GM18519 (cell line): ENCODE measurements around the gene IL4I1.

Source experiments
- ATAC-seq: cut with Tn5 transposase; IDR thresholded peaks from one replicate; pipeline ENCODE4 v1.9.1; 2021; ENCODE audit warnings: mild to moderate bottlenecking, moderate library complexity; ENCODE audit not compliant: unreplicated experiment, low FRiP score

The IL4I1 gene

DNA sequence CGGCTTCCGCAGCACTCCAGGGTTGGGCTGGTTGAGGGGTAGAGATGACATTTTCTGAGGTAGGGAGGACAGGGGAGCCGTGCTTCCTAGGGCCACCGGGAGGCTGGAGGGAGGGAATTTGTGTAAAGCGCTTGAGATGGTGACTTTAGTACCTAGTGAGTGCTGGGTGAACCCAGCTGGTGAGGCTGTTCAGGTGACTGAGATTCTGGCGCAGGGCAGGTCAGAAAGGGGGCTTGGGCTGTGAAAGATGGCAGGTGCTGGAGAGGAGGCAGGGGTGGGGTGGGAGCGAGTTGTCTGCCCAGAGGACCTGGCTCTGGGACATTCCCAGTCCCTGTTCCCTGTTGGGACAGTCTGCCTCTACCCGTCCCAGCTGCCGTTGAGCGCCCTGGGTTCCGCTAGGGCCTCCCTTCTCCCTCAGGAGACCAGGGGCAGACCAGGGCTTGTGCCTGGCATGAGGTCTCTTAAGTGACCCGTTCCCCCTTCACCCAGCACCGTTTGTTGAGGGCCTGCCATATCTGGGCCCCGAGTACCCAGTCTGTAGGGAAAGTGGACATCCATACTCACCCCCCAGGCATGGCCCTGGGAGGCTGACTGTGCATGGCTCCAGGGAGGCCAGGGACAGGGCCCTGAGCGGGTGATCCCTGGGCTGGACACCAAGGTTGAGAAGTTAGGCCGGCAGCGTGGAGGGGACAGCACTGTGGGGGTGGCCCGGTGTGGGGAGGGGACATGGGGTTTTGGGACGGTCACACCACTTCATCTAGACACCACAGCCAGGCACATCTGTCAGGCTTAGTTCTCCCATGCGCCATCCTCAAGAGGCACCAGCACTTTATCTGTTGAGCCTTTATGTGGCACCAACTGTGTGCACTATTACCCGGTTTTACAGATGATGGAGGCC lies 40.8 kb downstream of the IL4I1 start:
- no peak for ATAC-seq

DNA sequence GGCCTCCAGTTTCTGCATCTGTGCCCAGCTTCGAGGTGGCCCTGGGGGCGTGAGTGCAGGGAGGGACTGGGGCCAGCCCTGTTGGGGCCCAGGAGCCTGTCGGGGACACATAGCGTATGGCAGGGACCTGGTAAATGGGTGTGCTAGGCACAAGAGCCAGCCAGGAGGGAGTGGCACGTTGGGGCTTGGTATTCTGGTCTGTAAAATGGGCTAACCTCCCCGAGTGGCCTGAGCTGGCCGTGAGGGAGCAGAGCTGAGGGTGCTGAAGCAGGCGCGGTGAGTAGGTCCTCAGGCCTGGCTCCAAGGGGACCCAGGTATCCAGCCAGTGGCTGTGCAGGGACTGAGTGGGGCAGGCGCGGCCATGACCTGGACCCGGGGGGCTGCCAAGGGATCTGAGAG lies 41.4 kb downstream of the IL4I1 start:
- no peak for ATAC-seq

DNA sequence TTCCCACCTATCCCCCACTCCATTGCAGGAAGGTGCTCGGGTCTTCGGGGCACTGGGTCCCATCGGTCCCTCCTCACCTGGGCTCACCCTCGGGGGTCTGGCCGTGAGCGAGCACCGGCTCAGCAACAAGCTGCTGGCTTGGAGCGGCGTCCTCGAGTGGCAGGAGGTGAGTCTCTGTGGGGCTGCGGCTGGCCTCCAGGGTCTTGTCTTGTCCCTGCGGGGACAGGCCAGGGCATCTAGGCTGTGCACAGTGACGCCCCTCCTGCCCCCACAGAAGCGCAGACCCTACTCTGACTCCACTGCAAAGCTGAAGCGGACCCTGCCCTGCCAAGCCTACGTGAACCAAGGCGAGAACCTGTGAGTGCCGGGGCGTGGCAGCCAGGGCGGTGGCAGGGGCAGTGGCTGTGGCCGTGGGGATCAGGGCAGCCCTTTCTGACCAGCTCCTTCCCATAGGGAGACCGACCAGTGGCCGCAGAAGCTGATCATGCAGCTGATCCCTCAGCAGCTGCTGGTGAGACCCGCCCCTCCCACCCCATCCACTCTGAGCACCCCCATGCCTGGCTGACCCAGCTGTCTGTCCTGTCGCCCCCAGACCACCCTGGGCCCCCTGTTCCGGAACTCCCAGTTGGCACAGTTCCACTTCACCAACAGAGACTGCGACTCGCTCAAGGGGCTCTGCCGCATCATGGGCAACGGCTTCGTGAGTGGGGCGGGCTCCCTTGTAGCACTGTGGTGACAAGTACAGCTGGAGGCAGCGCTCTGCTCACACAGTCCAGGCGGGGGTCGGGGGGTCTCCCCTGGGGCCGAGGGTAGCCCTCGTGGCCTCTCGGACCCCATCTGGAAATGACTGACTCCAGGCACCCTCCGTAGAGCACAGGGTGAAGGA lies 42.1 kb downstream of the IL4I1 start:
- ATAC-seq: no peak

DNA sequence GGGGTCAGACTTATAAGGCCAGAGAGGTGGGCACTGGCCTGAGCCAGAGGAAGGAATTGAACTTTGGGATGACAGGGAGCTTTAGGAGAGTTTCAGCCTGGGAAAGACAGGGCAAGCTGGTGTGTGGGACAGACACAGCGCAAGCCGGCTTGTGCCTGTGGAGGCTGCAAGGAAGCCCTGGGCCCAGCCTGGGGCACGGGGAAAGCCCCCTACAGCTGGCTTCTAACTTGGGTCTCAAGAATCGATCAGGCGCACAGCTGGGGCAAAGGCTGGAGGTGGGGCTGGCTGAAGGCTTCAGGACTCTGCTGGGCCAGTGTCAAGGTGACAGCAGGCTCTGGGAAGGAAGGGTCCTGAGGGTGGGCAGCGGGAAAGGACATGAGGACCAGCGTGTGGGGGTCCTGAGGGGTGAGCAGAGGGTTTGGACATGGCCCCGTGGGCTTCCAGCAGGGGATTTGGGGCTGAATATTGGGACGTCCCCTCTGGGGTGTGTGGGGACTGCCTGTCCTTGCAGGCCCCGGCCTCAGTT lies 42.8 kb downstream of the IL4I1 start:
- ATAC-seq: no peak

DNA sequence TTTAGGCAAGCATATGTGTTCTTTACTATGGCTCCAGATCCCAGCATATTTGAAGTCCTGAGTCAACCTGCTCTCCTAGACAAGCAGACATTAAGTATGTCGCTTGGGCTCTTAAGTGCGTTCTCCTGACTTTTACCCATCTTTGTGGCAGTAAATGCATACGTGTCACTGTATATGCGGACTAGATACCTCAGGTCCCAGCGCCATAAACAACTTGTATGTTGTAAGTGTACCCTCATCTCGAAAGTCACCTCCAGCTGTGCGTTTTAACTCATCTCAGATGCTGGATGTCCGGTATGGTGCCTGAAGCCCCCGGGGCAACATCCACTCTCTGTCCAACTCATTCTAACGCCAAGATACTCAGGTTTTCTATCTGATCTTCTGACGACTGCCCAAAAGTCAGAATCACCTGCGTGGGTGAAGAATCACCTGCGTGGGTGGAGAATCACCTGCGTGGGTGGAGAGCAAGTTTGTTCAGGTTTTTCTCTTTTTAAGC lies 44.0 kb downstream of the IL4I1 start:
- ATAC-seq: no peak

DNA sequence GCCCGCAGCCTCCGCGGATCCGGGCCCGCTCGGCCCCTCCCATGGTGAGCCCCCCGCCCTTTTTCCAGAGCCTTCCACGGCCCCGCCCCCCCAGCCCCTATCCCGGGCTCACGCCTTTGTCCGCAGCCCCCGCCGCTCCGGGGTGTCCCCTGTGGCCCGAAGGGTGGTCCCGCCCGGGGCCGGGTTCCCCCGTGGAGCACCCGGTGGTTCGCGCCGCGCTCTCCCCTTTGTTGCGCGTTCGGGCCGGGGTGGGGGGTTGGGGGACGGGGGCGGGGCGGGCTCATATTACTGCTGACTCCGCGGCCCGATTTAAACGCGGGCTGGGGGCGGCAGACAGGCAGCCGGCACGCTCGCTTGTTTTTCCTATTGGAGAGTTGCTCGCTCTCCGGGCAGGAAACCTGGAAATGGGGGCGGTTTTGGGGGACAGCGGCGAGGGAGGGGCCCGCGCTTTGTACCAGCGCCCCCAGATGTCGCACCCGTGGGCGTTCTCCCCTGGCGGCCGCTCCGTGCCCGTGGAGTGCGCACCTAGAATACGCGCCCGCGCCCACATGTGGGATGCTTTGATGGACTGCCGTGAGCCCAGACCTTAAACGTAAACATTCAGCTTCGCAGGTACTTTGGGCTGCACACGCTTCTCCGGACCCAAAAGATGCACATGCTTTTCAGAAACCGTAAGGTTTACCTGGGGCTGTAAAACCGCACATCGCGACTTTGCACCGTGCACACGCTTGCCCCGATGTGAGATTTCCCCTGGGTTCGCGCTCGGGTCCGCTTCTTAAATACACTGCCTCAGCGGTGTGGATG lies 45.0 kb downstream of the IL4I1 start:
- no peak for ATAC-seq

DNA sequence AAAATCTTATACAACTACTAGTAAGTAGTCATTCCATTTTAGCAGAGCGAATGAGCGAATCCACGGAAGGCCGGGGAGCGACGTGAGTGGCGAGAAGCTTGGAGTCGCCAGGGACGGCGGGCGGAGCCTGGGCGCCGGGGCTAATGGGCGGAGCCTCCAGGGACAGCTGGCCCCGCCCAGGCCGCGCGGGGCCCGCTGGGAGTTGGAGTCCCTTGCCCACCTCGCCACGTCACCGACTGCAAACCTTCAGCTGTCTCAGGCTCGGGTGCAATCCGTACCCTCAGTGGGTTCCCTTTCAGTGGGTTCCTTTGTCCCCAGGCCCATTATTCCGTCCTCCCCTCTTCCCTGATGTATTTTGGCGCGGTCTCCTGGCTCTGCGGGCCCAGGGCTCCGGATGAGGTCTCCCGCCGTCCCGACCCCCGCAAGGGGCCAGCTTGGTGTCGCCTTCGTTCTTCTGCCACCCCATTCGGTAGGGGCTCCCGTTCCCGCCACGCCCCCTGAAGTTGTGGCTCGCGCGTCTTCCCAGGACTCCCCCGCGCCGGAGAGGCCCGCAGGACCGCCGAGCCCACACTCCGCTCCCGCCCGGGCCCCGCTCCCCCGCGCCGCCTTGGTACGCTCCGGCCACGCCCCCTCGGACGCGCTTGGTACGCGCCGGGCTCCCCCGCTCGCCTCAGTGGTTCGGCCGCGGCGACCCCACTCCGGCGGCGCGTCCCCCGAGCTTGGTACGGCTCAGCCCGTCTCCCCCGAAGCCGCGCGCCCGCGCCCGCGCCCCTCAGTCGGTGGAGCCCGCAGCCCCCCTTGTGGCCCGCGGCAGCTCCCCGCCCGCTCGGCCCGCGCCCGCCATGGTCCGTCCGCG lies 46.0 kb downstream of the IL4I1 start, which contains the start of gene PTOV1:
TSS of gene PTOV1 (plus strand) at position 673 of the 856 bp plus-strand sequence.
- ATAC-seq: peak; percentile 36

DNA sequence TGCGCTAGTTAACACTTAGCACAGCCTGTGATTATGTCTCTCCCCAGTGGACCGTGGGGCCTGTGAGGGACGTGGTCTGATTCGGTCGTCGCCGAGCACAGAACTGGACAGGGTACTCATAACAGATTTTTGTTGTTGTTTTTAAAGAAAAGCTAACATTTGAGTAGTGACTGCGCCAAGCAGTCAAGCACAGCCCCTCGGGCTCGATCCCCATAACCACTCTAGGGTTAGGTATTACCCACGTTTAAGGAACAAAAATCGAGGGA lies 46.5 kb downstream of the IL4I1 start:
- no peak for ATAC-seq

DNA sequence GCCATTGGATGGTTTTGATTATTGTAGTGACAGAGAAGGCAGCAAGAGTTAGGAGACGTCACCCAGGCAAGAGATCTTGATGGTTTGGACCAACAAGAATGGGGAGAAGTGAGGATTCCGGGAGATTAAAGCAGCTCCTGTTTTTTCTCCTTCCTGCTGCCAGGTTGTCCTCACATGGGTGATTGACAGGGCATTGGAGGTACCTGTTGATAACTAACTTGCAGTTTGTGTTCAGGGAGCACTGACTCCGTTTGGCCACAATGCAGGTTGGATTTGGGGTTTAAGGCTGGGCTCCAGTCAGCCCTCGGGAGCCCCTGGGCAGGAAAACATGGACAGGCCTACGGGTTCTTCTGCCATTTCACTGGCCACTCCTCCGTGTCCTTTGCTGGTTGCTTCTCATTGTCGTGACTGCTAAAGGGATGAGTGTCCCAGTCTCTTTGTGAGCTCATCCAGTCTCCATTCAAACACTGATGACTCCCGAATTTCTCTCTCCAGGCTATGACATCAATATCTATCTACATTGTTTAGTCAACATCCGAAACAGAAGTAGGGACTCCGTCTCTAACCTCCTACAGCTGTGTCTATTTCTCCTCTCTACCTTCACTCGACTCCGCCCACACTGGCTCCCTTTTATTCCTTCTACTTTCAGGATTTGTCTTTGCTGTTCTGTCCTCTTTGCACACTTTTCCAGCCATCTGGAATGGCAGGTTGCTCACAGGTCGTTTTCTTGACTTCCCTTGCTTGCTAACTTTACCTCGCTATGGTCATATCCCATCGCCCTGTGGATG lies 47.1 kb downstream of the IL4I1 start:
- no peak for ATAC-seq

DNA sequence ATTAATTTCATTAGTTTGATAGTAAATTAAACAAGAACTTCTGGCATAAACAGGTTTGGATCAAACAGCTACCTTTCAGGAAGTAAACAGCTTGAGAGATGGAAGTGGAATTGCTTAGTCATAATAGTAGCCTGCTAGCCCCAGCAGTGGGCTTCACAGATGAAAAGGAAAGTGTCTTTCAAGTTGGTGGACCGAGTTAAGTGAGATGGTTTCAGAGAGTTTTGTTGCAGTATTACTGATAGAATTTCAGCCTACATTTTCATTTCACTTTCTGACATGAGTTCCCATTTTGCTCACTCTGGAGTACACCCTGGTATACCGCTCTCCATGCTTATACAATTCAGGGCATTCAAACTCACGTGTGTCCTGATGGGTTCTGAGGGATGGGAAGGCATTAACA lies 47.7 kb downstream of the IL4I1 start:
- no peak for ATAC-seq

DNA sequence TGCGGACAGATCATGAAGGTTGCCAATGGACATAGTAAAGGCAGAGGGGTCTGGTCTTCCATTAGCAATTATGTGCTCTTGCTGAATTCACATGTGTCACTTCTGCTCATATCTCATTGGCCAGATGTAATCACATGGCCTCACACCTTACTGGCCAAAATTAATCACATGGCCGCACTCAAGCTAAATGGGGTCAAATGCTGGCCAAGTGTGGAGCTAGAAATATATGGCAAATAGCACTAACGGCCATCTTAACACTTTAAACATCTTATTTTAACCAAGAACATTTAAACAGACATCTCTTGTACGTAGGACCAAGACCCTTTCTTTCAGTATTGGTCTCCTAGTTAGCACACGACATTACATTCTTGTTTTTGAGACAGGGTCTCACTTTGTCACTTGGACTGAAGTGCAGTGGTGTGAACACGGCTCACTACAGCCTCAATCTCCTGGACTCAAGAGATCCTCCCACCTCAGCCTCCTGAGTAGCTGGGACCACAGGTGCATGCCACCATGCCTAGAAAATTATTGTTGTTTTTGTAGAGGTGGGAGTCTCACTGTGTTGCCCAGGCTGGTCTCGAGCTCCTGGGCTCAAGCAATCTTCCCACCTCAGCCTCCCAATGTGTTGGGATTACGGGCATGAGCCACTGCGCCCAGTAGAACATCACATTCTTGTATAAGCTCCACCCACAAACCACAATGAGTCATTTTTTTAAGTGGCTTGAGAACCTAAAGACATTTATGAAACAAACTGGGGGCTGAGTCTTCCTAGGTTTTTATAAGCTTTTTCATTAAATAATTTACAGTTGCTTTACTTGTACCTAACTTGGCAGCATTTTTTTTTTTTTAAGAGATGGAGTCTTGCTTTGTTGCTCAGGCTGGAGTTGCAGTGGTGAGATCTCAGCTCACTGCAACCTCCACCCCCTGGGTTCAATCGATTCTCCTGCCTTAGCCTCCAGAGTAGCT lies 48.7 kb downstream of the IL4I1 start:
- no peak for ATAC-seq

DNA sequence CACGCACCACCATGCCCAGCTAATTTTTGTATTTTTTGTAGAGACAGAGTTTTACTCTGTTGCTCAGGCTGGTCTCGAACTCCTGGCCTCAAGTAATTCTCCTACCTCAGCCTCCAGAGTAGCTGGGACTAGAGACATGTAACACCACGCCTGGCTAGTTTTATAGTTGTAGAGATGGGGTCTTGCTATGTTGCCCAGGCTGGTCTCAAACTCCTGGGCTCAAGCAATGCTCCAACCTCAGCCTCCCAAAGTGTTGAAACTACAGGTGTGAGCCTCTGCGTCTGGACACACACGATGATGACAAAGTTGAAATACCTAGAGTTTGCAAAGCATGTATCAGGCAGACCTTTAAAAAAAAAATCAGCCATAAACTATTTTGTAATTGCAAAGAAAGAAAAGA lies 50.3 kb downstream of the IL4I1 start:
- no peak for ATAC-seq

DNA sequence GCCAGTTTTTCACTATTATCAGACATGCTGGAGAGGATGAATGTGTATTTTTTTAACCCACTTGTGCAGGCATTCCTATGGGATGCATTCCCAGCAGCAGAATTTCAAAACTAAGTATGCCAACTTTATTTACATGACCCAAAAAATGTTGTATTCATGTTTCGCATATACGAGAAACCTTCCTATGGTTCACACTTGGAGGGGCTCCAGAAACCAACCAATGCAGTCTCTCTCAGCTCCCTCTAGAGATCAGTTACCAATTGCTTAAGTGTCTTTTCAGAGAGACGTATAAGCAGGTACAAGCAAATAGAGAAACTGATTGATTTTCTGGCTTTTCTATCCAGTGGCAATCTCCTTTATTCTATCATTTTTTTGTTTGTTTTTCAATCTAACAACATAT lies 51.3 kb downstream of the IL4I1 start:
- no peak for ATAC-seq

DNA sequence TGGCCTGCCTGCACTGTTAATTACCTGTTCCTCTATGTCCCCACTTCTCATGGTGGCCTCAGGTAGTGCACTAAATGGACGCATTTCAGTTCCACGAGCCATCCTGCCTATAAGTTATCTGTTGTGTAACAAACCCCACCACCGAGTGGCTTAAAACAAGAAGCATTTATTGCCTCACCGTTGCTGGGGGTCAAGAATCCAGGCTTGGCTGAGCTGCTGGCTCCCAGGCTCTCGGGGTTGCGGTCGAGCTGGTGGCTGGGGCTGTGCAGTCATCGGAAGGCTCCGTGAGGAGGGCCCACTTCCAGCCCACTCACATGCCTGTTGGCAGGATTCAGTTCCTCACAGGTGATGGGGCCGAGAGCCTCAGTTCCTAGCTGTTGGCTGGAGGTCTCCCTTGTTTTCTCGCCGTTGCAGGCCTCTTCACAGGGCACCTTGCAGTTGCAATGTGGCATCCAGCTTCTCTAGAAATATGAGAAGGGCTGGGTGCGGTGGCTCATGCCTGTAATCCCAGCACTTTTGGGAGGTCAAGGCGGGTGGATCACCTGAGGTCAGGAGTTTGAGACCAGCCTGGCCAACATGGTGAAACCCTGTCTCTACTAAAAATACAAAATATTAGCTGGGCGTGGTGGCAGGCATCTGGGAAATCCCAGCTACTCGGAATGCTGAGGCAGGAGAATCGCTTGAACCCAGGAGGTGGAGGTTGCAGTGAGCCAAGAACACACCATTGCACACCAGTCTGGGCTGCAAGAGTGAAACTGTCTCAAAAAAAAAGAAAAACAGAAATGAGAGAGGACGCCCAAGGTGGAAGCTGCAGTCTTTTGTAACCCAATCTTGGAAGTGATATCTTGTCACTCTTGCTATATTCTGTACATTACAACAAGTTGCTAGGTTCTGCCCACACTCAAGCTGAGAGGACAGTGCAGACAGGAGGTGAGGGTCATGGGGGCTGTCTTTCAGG lies 52.3 kb downstream of the IL4I1 start:
- ATAC-seq: no peak

DNA sequence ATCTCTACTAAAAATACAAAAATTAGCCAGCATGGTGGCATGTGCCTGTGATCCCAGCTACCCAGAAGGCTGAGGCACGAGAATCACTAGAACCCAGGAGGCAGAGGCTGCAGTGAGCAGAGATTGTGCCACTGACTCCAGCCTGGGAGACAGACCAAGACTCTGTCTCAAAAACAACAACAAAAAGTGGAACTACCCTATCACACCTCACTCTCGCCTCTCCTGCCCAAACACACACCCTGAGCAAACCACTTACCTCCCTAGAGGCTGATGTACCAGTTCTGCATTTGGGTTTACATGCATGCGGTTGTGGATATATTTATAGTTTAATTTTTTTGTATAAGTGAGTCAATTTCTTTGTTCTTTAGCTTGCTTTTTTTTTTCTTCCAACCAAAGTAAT lies 53.4 kb downstream of the IL4I1 start:
- no peak for ATAC-seq

DNA sequence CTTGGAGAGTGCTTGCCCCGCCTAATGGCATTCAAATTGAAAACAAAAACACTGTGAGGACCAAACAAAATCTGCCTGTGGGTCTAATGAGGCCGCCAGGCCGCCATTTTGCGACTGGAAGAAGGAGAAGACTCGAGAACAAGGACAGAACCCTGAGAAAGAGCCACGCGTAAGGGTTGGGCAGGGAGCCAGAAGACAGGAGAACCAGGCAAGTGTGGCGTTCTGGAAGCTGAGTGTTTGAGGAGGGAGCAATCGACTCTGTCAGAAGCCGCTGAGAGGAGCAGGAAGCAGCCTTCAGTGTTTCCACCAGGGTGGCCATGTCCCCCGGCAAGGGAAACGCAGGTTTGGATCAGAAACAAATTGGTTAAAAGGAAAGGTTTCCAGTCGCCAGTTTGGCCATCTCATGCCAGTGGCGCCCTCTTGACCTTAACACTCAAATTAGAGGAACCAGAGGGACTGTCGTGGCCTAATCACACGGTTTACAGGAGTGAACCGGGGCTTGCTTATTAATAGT lies 55.9 kb downstream of the IL4I1 start:
- no peak for ATAC-seq
